H7 (cell line): ENCODE data around the gene GABARAP. TPM values are rescaled to one million over a fixed set of nuclear protein-coding genes. Genes with fewer than 3 reads are reported as not detected.

Experiments used
- DNase-seq: peaks from one replicate; pipeline ENCODE4 v3.0.0; 2012
- H3K27me3 ChIP-seq: 2 replicates; pipeline ENCODE4 v1.6.0; 2011; ENCODE audit warnings: mild to moderate bottlenecking, low read length; ENCODE audit not compliant: control insufficient read depth, insufficient read depth
- H3K36me3 ChIP-seq: replicated peaks from 2 replicates; pipeline ENCODE4 v1.5.1; 2011; ENCODE audit warnings: low read length; ENCODE audit not compliant: control insufficient read depth, insufficient read depth
- H3K4me3 ChIP-seq: 2 replicates; pipeline ENCODE4 v1.5.1; 2011; ENCODE audit warnings: low read depth, mild to moderate bottlenecking, control low read depth, low read length, moderate library complexity; ENCODE audit not compliant: insufficient read depth
- total RNA-seq: library from RNA; depleted of rRNA; stranded (reverse); fragments of >200 nt; shearing (Covaris generic); gene quantifications from 2 replicates; pipeline ENCODE4 v1.2.3, GENCODE V29; 2014

Gene GABARAP
- total RNA-seq, 1 experiment from 2014 or later = 231 TPM

- DNase-seq = no peak
- H3K4me3 ChIP-seq = peak overlapping the region; percentile 31
- peaks cover 5% of the 10 kb centered on the region for H3K36me3 ChIP-seq
- H3K27me3 ChIP-seq = no peaks in the 10 kb centered on the region
Measured at GRCh38 chr17:7216242-7217112, 25.8 kb downstream of the GABARAP start.

DNA sequence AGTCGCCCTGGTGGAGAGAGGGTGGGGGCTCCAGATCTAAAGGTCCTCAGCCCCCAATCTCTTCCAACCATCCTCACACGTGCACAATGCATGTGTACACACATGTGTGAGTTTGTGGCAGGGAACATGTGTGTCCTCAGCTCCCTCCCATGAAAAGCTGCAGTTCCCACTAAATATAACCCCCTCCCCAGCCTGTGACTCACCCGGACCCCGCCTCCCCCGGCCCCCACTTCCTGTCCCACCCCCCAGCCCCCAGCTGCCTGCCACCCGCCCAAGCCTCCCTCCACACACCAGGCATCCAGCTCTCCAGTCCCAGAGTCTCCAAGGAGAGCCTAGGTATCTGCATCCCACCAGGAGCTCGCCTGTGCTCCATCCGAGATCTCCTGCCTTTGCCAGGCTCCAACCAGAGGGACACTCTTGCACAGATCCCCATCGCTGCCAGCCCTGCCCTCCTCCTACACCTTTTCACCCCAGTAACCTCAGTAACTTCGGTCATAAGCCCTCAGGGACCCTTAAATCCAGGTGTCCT, 26.5 kb downstream of the GABARAP start:
- Histone ChIP-seq H3K4me3 (peak overlapping the region; percentile 19), H3K27me3 (no peaks in the 10 kb centered on the region), H3K36me3 (no peaks in the 10 kb centered on the region; the same call in 1 of the 2 replicates)
- peak; percentile 81 for DNase-seq

DNA sequence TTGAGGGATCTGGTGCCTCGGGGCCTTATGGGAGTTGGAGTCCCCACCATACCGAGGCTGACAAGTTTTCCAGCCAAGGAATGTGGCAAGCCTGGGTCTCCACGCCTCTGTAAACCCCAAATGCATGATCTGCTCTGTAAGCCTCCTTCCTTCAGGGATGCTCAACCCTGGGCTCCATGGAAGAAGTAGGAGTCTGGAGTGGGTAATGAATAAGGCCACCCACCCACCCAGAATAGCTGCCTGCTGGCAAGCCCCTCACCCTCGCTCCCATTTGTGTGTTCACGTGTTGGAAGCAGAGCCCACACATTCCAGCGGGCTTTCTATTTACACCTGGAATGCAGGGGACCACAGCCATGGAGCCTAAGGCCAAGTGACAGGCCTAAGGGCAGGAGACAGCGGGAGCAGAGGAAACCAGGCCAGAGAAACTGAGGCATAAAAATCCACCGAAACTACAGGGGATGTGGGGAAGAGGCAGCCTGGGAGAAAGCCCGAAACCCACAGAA, 27.1 kb downstream of the GABARAP start:
- H3K27me3 ChIP-seq = no peaks in the 10 kb centered on the region
- DNase-seq = peak; percentile 72
- no peaks in the 10 kb centered on the region for H3K36me3 ChIP-seq
- H3K4me3 ChIP-seq = peak overlapping the region; percentile 6

DNA sequence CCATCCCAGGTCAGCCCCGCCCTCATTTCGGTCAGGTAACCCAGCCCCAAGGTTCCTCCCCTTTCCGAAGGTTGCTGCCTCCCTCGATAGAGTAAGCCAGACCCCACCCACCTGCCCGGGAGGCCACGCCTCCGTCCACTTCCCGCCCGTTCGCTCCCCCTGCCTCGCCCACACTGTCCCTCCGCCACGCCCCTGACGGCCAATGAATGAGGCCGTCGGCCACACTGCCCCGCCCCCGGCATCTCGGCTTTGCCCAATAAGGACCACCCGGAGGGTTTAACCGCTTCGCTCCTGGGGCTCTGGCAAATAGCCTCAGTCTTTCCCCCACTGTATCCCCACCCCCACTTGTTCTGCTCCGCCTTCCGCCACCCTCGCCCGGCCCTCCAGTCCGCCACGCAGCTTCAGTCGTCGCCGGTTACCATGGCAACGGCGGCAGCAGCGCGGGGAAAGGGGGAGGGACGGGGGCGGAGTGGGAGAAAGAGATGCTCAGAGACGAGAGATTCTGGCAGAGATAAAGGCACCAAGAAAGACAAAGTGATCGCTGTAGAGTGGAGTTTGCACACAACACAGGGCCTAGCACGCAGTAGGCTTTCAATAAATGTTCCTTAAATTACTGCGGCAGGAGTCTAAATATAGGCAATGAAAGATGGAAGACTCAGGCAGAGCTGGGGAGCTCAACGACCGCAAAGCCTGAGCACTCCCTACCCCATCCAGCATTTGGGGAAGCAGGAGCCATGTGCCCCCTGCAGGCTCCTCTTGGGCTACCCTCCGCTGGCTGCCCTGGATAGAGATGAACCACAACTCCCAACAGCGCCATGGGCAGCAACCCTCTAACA, 27.7 kb downstream of the GABARAP start:
- DNase-seq = peak; percentile 98
- H3K27me3 ChIP-seq = no peaks in the 10 kb centered on the region
- peak overlapping the region; percentile 50 for H3K4me3 ChIP-seq
- no peaks in the 10 kb centered on the region for H3K36me3 ChIP-seq

DNA sequence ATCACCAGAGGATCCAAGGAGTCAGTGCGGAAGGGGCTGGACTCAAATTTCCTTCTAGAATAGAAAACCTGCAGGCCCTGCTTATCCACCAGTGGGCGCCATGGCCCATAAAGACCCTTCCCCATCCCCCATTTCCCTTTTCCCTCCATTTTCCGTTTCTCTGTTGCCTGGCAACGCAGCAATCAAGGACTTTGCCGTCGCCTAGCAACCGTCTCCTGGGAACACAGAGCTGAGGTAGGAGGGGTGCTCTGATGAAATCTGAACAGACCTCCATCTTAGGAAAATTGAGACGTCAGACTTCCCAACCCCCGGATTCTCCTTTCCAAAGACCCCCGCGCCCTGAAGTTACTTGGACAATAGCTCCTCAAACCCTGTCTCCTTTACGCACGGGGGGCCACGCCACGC, 28.4 kb downstream of the GABARAP start:
- H3K36me3 ChIP-seq = no peaks in the 10 kb centered on the region
- DNase-seq = peak; percentile 92
- no peaks in the 10 kb centered on the region for H3K27me3 ChIP-seq
- peak overlapping the region; percentile 46 for H3K4me3 ChIP-seq

DNA sequence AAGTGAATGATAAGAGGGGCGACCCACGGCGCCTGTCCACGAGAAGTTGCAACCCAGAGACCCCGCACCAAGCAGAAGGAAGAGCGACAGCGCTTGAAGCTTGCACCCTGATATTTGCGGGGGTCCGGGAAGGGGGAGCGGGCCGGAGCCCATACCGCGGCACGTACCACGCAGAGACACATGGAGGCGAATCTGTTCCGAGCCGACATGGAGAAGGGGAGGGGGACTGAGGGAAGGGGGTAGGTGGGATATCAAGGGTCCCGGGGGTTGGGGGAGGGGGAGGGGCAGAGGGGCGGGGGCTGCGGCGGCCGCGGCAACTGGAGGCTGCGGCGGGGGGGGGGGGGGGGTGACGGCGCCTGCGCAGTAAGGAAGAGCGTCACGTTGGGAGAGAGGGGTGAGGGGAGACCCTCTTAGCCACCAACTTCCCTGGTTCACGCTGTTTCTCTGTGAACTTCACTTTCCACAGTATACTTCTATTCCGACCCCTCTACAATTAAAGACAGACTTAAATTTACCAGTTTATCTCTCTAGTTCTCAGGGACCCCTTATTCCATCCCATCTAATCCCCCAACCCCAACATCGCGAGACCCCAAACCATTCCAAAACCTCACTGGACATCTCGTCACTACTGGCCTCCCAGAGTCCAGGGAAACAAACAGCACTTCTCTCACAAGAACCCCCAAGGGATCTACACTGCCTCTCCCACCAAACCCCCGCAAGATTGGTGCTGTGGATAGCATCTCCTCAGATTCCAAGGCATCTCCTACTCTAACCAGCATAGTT, 30.6 kb downstream of the GABARAP start:
- H3K4me3 ChIP-seq = peak overlapping the region; percentile 48
- peak; percentile 89 for DNase-seq

GRCh38 chr17:7208754-7209460, 33.3 kb downstream of the GABARAP start:
- H3K27me3 ChIP-seq = no peaks in the 10 kb centered on the region
- no peak overlapping the region for H3K4me3 ChIP-seq
- DNase-seq = no peak
- no peaks in the 10 kb centered on the region; the same call in 1 of the 2 replicates for H3K36me3 ChIP-seq

More for the DNA sequence above, 30.6 kb downstream of the GABARAP start:
- Histone ChIP-seq H3K36me3 (no peaks in the 10 kb centered on the region), H3K27me3 (no peaks in the 10 kb centered on the region)

DNA sequence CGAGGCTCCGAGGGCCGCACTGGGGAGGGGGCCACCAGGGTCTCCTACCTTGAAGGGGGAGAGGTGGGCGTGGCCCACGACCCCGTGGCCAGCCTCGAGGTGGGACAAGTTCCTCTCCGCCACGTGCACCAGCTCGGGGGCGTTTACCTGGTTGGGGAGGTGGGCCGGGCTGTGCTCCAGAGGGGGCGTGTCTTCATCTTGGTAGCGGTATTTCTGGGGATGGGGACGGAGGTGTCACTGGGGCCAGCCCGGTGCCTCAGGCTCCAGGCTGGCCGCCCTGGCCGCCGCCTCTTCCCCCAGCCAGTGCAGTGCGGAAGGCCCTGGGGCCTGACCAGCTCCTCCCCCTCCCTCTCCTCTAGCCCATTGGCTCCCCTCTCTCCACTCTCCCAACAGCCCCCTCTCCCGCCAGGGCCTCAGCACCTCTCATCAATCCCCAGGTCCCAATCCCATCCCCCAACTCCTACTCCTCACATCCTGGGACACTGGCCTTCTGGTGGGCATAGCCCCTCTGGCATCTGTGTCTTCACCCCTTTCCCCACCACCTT, 34.1 kb downstream of the GABARAP start:
- peak; percentile 92 for DNase-seq

GRCh38 chr17:7207120-7208001, 34.9 kb downstream of the GABARAP start:
- H3K36me3 ChIP-seq = peaks cover 13% of the 10 kb centered on the region
- peak overlapping the region; percentile 38 for H3K4me3 ChIP-seq
- H3K27me3 ChIP-seq = no peaks in the 10 kb centered on the region
- DNase-seq = no peak

More for the DNA sequence above, 34.1 kb downstream of the GABARAP start:
- no peaks in the 10 kb centered on the region for H3K27me3 ChIP-seq
- H3K36me3 ChIP-seq = peaks cover 7% of the 10 kb centered on the region
- peak overlapping the region; percentile 38 for H3K4me3 ChIP-seq

DNA sequence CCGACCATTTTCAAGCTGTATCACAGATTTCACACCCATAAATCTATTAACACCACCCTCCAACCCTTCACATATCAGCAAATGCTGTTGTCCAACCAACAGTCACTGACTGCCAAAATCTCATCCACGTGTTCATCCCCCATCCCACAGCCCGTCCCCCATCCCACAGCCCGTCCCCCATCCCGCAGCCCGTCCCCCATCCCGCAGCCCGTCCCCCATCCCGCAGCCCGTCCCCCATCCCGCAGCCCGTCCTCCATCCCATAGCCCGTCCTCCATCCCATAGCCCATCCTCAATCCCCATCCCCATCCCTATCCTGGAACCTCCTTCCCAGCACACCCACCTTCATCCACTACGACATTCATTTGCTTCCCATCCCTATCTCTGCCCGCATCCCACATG, 36.7 kb downstream of the GABARAP start:
- Histone ChIP-seq H3K27me3 (no peaks in the 10 kb centered on the region), H3K36me3 (peaks cover 18% of the 10 kb centered on the region), H3K4me3 (peak overlapping the region; percentile 61; the same call in 1 of the 2 replicates)
- DNase-seq = no peak

DNA sequence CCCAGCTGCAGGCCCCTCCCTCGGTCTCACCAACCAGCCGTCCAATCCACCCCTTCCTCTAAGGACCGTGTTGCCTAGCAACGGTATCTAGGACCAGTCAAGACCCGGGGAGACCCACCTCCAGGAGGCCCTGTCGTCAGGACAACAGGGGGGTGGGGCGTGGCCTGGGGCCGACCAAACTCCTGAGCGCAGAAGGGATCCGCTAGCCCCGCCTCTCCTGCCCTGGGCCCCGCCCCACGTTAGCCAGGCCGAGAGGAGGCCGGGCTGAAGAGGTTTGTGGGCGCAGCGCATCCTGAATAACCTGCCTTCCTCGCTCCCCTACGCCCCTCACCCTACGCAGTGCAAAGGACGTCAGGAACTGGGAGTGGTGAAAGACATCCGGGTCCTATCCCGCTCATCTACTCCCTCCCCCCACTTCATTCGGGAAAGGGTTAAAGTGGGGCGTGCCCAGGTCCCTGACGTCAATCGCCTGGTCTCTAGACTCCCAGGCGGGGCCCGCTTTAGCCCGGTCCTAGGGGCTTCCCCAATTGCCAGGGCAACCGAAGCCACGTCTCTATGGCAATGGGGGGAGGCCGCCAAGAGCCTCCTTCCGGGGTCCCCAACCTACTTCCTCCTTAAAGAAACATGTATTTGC, 37.3 kb downstream of the GABARAP start:
- DNase-seq = peak; percentile 99
- peaks cover 18% of the 10 kb centered on the region for H3K36me3 ChIP-seq
- peak overlapping the region; percentile 61 for H3K4me3 ChIP-seq
- no peaks in the 10 kb centered on the region for H3K27me3 ChIP-seq

DNA sequence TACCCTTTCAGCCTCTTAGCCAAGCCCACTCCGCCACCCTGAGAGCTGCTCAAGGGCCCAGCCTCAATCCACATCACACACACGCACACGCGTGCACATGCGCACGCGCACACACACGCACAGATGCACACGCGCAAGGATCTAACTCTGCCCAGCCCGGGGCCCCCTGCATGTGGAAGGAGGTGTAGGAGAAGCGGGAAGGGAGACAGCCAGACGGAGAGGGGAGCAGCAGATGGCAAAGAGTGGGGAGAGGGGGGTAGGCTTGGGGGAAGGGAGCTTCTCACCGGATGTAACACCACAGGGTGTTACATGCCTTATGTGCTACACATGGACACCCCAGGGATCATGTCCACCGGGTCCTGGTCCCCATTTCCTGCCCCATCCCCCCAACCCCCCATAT, 37.9 kb downstream of the GABARAP start:
- Histone ChIP-seq H3K4me3 (peak overlapping the region; percentile 61; the same call in 1 of the 2 replicates), H3K27me3 (no peaks in the 10 kb centered on the region), H3K36me3 (peaks cover 18% of the 10 kb centered on the region)
- peak; percentile 70 for DNase-seq
